SK-N-MC (cell line): ENCODE results near the gene GABBR2.

ENCODE experiments used
- EZH2 ChIP-seq: fragments of 200-600 bp; sonication (generic); IDR thresholded peaks from one replicate; pipeline ENCODE4 v1.6.1; 2017; ENCODE audit warnings: antibody characterized with exemption
- FOXP2 ChIP-seq: optimal IDR thresholded peaks from 2 replicates; pipeline ENCODE3; 2011; ENCODE audit warnings: mild to moderate bottlenecking, moderate library complexity; ENCODE audit not compliant: insufficient read depth; ENCODE audit errors: extremely low read length, control extremely low read depth
- POLR2AphosphoS5 ChIP-seq: IDR thresholded peaks from 2 replicates; pipeline ENCODE4 v1.6.1; 2012; ENCODE audit warnings: mild to moderate bottlenecking, low read depth, low read length, borderline replicate concordance

GRCh38 chr9:98639133-98639532 lies 69.6 kb downstream of the GABBR2 start:
- no peak for TF ChIP-seq EZH2
- TF ChIP-seq POLR2AphosphoS5: no peak
- TF ChIP-seq FOXP2: no peak
